GM13976 (cell line): ENCODE results near the gene SPARCL1.

Experiments used
- DNase-seq: peaks from one replicate; pipeline ENCODE4 v3.0.0; 2012; ENCODE audit warnings: low spot score
- in situ Hi-C: fragments of 300-500 bp; cut with MboI; formaldehyde crosslinking; loops from one replicate; pipeline ENCODE4 v1.12.0; 2022; ENCODE audit warnings: low sequenced_read_pairs, mixed read lengths, inconsistent platforms; ENCODE audit not compliant: unreplicated experiment
- TF ChIP-seq, protein P1 (sequence below): IDR thresholded peaks from 2 replicates; pipeline ENCODE4 v1.5.1; 2012; ENCODE audit warnings: borderline replicate concordance, mild to moderate bottlenecking; ENCODE audit not compliant: insufficient read depth; ENCODE audit errors: extremely low read depth, missing control alignments, control extremely low read depth

Gene SPARCL1

DNA sequence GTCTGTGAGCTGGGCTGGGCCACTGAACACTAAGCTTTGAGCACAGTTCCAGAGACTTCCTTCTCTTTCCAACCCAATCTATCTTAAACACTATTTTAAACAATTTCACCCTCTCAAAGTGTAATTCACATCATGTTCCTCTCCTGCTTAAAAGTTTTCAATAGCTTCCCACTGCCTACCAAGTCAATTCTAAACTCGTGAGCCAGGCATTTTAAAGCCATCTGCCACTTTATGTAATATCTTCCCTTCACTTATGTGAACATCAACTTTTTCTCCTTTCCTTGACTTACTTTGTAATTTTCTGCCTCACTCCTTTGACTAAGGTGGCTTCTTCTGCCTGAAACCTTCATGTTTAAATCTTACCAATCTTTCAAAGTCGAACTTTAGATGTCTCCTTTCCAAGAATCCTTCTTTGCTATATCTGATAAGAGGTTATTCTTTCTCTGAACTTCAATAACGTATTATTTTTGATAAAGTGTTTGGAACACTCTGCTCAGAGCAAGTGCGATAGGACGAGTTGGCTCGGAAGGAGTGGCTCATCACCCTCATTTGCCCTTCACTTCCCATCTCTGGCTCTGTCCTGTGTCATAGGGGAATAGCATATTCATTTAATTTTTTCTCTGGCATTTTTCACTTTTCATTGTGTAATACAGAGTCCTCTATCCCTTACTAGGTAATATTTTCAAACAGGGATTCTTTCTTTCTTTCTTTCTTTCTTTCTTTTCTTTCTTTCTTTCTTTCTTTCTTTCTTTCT is 13.0 kb upstream of the SPARCL1 start:
- TF ChIP-seq, protein P1, sequence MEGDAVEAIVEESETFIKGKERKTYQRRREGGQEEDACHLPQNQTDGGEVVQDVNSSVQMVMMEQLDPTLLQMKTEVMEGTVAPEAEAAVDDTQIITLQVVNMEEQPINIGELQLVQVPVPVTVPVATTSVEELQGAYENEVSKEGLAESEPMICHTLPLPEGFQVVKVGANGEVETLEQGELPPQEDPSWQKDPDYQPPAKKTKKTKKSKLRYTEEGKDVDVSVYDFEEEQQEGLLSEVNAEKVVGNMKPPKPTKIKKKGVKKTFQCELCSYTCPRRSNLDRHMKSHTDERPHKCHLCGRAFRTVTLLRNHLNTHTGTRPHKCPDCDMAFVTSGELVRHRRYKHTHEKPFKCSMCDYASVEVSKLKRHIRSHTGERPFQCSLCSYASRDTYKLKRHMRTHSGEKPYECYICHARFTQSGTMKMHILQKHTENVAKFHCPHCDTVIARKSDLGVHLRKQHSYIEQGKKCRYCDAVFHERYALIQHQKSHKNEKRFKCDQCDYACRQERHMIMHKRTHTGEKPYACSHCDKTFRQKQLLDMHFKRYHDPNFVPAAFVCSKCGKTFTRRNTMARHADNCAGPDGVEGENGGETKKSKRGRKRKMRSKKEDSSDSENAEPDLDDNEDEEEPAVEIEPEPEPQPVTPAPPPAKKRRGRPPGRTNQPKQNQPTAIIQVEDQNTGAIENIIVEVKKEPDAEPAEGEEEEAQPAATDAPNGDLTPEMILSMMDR: no peak
- DNase-seq: no peak
- in situ Hi-C loops: no loop called here

DNA sequence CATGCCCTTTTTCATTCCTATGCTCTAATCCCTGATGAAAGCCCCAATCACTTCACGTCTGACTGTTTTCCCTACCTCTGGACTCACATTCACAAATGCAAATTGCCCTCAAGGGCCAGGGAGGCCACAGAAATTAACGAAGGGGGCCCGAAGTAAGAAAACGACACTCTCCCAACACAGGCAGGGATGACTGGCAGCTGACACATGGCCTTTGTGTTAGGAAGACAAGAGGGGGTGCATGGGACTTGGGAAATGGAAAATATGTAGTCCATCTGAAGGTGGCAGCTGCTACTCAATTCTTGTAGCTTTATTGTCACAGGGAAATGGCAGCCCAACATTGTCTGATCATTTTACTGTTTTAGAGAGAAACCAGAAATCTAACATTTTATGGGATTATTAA is 12.3 kb upstream of the SPARCL1 start:
- in situ Hi-C loops: no loop called here
- no peak for DNase-seq
- TF ChIP-seq, protein P1: no peak

DNA sequence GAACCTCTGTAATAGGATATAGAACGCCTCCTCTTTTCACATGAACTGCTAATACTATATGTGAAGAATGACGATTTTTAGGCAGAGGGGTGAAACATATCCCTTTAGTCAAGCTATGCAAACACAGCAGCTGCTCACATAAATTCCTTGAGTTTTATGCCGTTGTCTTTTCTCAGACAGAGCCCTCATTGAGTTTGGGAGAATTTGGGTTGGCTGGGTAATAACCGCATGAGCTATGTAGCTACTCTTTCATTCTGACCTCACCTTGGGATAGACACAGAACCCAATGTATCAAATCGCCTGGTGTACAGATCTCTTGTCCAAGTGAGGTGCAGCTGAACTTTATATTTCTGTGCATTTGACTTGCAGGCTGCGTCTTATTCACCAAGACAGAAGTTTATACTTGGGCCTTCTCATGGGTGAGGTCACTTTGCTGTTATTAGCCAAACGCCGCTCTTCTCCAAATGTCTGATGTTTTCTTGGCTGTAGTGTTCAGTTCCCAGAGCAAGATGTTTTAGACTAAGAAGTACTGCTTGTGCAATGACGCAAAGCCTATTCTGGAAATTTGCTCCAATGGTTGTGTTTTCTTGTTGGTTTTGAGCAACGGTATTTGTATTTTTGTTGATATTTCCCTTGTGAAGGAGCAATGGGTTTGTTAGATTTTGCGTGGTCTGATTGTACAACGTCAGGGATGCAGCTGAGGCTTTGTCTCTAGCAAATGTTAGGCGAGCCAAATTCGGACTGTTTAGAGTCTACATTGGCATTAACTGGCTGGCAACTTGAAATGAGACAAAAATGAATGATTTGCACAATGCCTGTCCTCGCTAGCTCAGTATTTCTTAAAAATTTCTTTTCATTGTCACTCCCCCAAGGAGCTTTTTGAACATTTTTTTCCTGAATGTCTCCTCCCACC is 11.2 kb upstream of the SPARCL1 start:
- TF ChIP-seq, protein P1: no peak
- DNase-seq: no peak
- in situ Hi-C loops: no loop called here

DNA sequence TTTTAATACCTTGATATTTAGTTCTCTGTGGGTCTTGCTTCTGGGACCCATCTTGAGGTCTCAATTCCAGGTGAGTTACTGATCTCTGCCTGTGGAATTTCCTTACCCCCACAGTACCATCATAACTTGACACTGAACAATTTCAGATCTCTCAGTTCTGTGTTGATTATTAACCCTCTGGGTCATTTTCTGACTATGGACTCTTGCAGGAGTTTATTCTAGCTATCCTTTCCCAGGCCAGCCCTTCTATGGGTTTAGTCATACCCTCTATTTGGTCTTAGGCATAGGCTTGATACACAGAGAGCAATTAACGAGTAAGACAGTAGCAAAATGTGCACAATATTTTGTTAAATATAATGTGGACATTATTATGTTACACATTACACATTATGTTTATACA is 3.7 kb upstream of the SPARCL1 start:
- in situ Hi-C loops: no loop called here
- DNase-seq: no peak
- TF ChIP-seq, protein P1: no peak

DNA sequence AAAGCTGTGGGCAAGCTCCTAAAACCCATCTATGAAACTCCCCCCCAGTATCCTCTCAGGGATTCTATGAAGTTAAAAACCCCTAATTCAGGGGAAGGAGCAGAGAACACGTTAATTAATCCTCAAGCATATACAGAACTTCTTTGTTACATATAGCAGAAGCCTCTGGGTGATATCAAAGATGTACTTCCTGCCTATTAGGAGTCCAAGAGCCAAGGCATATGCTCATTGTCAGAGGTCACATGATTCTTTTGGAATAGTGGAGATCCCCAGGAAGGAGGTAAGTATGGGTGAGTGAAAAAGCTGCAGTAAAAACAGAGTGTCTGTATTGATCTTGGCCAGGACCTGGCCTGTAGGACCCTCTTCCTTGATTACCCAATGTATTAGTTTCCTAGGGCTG is 2.9 kb upstream of the SPARCL1 start:
- in situ Hi-C loops: no loop called here
- TF ChIP-seq, protein P1: no peak
- DNase-seq: no peak

DNA sequence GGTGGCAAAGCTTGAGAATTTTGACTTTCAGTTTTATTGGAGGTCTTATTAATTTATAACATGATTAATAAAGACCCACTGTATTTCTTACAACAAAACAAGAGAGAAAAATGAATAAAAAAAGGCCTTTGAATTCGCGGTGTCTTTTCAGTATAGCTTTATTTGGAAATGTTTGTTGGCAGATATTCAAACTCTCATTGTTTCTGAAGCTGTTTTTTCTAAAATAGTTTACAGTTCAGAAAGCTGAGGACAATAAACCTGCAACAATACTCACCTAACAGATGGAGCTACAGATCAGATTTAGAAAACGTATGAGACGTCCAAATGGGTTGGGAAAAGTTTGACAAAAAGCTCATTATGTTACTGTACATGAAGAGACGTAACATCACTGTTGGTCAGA is 2.4 kb upstream of the SPARCL1 start:
- no peak for DNase-seq
- in situ Hi-C loops: no loop called here
- TF ChIP-seq, protein P1: no peak
